ENCODE measurements around the gene TAF4.

Gene TAF4

GRCh38 chr20:61941721-61942405, 123.8 kb downstream of the TAF4 start:
- no peak for DNase-seq

GRCh38 chr20:61940976-61941720, 124.5 kb downstream of the TAF4 start:
- DNase-seq: no peak

GRCh38 chr20:61940491-61940890, 125.2 kb downstream of the TAF4 start:
- no peak for DNase-seq

- no peak for DNase-seq
Observed at GRCh38 chr20:61939691-61940360, 125.9 kb downstream of the TAF4 start.

- DNase-seq: no peak
Observed at GRCh38 chr20:61938839-61939690, 126.6 kb downstream of the TAF4 start.

- no peak for DNase-seq
Observed at GRCh38 chr20:61937963-61938838, 127.5 kb downstream of the TAF4 start.

GRCh38 chr20:61937146-61937962, 128.3 kb downstream of the TAF4 start:
- no peak for DNase-seq

- DNase-seq: no peak
Observed at GRCh38 chr20:61936701-61937131, 129.0 kb downstream of the TAF4 start.

GRCh38 chr20:61935926-61936700, 129.6 kb downstream of the TAF4 start:
- DNase-seq: no peak

- no peak for DNase-seq
Observed at GRCh38 chr20:61934716-61935530, 130.8 kb downstream of the TAF4 start.

GRCh38 chr20:61933951-61934715, 131.5 kb downstream of the TAF4 start:
- DNase-seq: no peak

GRCh38 chr20:61933481-61933950, 132.2 kb downstream of the TAF4 start:
- DNase-seq: no peak

GRCh38 chr20:61932711-61933480, 132.8 kb downstream of the TAF4 start:
- DNase-seq: no peak

GRCh38 chr20:61932199-61932592, 133.5 kb downstream of the TAF4 start:
- DNase-seq: no peak

GRCh38 chr20:61931476-61932198, 134.0 kb downstream of the TAF4 start:
- no peak for DNase-seq

- DNase-seq: no peak
Observed at GRCh38 chr20:61930776-61931475, 134.8 kb downstream of the TAF4 start.
